GM18526 (cell line): ENCODE measurements around the gene HIRIP3.

Experiments used
- POLR2A ChIP-seq: IDR thresholded peaks from 3 replicates; pipeline ENCODE4 v1.6.1; 2011; ENCODE audit not compliant: insufficient read length; ENCODE audit errors: extremely low read depth

The HIRIP3 gene

DNA sequence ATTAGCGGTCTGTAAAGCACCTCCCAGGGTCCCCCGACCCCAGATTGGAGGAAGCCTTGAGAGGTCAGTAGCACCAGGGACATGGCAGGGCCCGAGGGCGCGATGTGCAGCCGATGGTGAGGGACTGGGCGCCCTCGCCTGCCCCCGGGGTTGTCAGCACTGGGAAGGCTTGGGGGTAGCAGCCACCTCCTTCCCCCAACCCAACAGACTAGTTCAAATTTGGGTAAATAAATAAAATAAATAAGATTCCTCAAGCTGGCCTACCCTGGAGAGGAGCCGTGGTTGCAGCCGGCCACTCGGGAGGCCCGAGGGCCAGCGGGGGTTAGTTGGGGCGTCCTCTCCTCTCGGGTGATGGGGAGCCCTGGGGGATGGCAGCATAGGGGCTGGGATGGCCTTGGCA is 29.0 kb upstream of the HIRIP3 start:
- no peak for TF ChIP-seq POLR2A

- no peak for TF ChIP-seq POLR2A
Measured at GRCh38 chr16:30023586-30023985, 28.2 kb upstream of the HIRIP3 start.

- no peak for TF ChIP-seq POLR2A
Measured at GRCh38 chr16:30022887-30023286, 27.5 kb upstream of the HIRIP3 start, which contains the start of gene C16orf92. Gene C16orf92, plus strand, starts transcription at chr16:30023198. Its CDS starts 143 bp downstream, at chr16:30023341.

- TF ChIP-seq POLR2A, result no peak
Measured at GRCh38 chr16:30018731-30019158, 23.3 kb upstream of the HIRIP3 start.

GRCh38 chr16:30017277-30017656 is 21.9 kb upstream of the HIRIP3 start:
- TF ChIP-seq POLR2A, result no peak

DNA sequence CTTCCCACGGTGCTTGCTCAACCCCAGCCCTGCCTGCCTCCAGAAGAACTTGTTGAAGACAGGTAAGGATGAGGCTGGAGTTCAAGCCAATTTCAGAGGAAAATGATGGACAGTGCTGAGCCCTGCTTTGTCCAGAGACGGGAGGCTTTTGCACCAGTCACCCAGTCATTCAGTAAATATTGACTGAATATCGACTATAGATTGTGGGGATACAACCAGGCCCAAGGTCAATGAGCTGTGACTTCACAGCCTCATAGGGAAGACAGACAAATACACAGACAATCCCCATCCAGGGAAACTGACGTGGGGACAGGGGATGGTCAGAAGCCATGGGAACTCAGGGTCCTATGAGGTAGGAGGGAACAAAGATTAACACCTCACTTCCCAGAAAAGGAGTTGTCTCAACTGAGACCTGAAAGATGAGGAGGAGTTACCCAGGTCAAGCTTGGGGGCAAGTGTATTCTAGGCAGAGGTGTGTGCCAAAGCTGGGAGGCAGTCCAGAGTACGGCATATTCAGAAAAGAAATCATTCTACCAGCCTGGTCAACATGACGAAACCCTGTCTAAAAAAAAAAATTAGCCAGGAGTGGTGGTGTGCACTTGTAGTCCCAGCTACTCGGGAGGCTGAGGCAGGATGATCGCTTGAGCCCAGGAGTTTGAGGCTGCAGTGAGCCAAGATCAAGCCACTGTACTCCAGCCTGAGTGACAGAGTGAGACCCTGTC is 21.3 kb upstream of the HIRIP3 start:
- TF ChIP-seq POLR2A, result no peak

DNA sequence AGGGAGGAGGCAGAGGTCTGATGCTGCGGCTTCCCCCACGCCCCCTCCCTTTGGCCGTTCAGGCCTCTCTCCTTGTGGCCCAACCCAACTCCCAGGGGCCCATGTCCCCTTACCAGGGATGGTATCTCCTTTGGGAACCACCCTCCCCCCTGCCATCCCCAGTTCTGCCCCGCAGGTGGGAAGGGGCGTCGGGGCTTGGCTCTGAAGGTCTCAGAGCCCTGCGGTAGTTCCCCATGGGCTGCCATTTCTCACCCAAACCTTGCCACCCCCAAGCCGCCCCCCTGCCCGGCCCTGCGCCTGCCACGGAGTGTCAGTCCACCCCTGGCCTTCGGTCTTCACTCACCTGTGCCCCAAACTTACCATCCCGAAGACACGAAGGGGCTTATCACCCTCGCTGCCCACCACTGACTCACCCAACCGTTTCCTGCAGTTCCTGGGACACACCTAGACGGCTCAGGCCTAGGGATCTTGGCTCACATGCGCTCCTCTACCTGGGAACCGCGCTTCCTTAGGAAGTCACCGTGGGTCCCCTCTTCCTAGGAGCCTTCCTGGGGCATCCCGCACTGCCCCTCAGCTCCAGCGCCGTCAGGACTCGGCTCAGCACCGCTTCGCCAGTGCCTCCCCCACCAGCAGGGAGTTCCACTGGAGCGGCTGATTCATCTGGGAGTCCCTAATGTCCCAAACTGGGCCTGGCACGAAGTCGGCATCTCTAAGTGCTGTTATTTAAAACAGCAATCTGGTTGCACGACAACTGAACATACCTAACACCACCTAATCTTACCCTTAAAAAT is 16.5 kb upstream of the HIRIP3 start:
- no peak for TF ChIP-seq POLR2A

- no peak for TF ChIP-seq POLR2A
Measured at GRCh38 chr16:30010844-30011713, 15.7 kb upstream of the HIRIP3 start, which contains the start of gene DOC2A. Gene DOC2A, minus strand, starts transcription at chr16:30011027. Its CDS starts 805 bp downstream, at chr16:30010222.

DNA sequence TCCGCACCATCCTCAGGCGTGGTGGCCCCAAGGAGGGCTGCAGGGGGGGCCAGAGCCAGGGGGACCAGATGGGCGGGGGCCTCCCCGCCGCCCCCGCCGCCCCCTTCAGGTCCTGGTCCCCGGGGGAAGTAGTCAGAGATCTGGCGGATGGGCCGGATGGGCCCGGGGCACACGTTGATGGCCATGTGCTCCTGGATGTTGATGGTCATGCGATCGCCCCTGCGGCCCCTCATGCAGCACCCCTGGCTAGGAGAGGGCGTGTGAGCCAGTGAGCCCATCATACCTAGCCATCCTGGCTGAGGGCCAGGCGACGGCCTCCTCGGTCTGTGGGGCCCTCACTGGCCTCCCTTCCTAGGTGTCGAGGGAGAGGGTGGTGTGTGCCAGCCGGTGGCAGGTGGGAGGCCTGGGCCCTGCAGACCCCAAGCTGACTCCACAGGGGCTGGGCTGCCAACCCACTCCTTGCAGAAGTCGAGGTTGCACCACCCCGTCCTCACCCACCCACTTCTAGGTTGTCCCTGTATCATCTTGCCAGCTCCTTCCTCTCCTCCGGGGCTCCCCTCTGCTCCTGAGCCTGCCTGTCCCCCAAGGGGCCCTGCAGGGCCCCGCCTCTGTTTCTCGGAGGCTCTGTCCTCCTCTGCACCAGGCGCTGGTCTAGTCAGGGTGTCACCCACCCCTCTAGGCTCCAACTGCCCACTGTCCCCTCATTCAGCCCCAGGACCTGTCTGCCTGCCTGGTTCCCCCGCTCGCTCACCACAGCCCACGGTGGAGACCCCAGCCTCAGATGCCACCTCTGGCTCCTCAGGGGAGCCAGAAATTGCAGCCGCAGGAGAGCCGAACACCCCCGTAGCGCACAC is 14.8 kb upstream of the HIRIP3 start:
- TF ChIP-seq POLR2A, result no peak

- TF ChIP-seq POLR2A, result no peak
Measured at GRCh38 chr16:30009085-30009862, 13.9 kb upstream of the HIRIP3 start.

GRCh38 chr16:30007378-30007895 is 12.0 kb upstream of the HIRIP3 start:
- no peak for TF ChIP-seq POLR2A

- no peak for TF ChIP-seq POLR2A
Measured at GRCh38 chr16:30006659-30007377, 11.4 kb upstream of the HIRIP3 start.

DNA sequence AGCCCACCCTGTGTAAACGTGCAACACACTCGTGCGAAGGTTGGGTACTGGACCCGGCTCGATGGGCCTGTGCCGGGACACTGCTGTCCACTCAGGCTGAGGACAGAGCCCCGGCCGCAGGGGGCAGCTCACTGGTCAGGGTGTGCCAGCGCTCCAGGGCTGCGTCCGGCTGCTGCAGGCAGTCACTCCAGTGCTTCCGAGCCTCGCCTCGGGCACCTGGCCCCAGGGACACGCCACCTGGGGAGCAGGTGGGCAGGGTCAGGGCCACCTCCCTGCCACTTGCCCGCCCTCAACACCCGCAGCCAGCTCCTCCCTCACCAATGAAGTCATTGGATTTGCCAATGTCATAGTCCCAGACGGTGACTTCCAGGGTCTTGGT is 10.7 kb upstream of the HIRIP3 start:
- no peak for TF ChIP-seq POLR2A
